Astrocyte of the spinal cord (primary cell): ENCODE results near the gene FBLN5.

Experiments
- DNase-seq: peaks from one replicate; pipeline ENCODE4 v3.0.0; 2011; ENCODE audit warnings: low read depth, low spot score
- H3K4me3 ChIP-seq: 2 replicates; pipeline ENCODE4 v1.5.1; 2011; ENCODE audit warnings: low read depth, mild to moderate bottlenecking, low read length, moderate library complexity
- in situ Hi-C: cut with HindIII; loops from 2 replicates; pipeline ENCODE4 v1.10.0; 2017; ENCODE audit warnings: low sequenced_read_pairs
- TF ChIP-seq, protein P1 (sequence below): IDR thresholded peaks from 2 replicates; pipeline ENCODE4 v1.5.1; 2012; ENCODE audit warnings: low read depth, mild to moderate bottlenecking, low read length, inconsistent platforms

FBLN5 gene

DNA sequence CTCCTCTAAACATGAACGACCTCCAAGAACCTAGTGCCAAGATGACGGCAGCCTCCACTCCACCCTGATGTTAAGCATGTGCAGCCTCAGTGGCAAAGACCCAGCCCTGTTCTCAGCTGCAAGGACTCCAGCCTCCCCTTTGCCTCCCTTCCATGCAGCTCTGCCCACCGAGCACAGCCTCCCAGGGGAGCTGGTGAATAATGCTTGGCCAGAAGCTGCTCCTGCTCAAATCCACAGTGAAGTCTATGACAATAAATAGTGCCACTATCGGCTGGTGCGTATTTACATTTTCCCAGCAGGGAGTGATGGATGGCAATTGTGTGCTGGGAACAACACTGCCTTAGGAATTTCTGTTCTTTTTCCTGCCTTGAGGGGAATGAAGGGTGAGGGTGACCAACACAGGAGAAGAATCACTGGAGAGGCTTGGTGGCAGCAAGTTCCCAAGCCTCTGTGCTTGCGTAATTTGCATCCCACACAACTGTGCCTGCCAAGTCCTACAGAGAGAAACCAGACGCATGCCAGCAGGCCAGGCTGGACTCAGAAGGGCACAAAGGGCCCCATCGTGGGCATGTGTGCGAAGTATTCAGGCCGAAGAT is 50.3 kb downstream of the FBLN5 start:
- TF ChIP-seq, protein P1, sequence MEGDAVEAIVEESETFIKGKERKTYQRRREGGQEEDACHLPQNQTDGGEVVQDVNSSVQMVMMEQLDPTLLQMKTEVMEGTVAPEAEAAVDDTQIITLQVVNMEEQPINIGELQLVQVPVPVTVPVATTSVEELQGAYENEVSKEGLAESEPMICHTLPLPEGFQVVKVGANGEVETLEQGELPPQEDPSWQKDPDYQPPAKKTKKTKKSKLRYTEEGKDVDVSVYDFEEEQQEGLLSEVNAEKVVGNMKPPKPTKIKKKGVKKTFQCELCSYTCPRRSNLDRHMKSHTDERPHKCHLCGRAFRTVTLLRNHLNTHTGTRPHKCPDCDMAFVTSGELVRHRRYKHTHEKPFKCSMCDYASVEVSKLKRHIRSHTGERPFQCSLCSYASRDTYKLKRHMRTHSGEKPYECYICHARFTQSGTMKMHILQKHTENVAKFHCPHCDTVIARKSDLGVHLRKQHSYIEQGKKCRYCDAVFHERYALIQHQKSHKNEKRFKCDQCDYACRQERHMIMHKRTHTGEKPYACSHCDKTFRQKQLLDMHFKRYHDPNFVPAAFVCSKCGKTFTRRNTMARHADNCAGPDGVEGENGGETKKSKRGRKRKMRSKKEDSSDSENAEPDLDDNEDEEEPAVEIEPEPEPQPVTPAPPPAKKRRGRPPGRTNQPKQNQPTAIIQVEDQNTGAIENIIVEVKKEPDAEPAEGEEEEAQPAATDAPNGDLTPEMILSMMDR, result no peak
- no peak overlapping the region for H3K4me3 ChIP-seq
- in situ Hi-C loops, result no loop called here
- peak; percentile 32 for DNase-seq

DNA sequence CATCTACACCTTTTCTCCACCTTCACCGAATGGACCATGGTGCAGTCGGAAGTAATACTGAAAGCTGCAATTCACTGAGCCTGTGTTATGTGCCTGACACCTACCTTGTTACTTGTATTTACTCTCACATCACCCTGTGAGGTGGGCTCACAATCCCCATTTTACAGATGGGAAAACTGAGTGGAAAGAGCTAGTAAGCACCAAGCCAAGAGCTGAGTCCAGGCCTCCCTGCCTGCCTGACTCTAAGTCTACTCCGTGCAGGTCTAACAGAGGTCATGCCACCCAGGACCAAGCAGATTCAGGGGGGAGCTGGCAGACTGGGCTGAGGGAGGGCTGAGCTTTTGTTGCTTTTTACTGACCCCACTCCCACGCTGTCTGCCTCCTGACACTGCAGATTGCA is 51.1 kb downstream of the FBLN5 start:
- no peak overlapping the region for H3K4me3 ChIP-seq
- TF ChIP-seq, protein P1, result no peak
- DNase-seq, result no peak
- in situ Hi-C loops, result no loop called here

GRCh38 chr14:91893669-91894068 is 53.8 kb downstream of the FBLN5 start:
- no peak for DNase-seq
- H3K4me3 ChIP-seq, result no peak overlapping the region
- TF ChIP-seq, protein P1, result no peak
- in situ Hi-C loops, result no loop called here

- TF ChIP-seq, protein P1, result peak; percentile 61
- no peak overlapping the region for H3K4me3 ChIP-seq
- in situ Hi-C loops, result no loop called here
- DNase-seq, result no peak
These were observed 54.5 kb downstream of the FBLN5 start for GRCh38 chr14:91893007-91893406.

DNA sequence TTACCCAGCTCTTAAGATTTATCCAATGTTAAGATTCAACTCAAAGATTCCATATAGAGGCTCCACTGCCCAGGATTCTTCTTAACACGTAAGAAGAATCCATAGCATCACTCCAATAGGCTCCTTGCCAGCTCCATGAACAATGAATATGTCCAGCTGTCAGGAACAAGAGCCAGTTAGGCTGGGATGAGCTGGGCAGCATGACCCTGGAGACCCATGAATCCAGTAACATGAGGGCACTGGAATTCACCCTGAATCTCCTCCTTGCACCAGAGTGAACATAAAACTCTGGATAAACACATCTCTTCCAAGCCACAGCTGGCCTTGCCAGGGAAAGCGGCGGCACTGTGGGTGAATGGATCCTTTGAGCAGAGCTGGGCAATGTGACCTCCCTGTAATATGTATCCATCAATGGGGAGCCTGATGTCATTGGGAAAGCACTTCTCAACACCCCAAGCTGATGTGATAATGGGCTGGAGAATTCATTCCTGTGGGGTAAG is 55.7 kb downstream of the FBLN5 start:
- in situ Hi-C loops, result no loop called here
- DNase-seq, result peak; percentile 33
- H3K4me3 ChIP-seq, result no peak overlapping the region
- TF ChIP-seq, protein P1, result no peak

- TF ChIP-seq, protein P1, result no peak
- DNase-seq, result no peak
- no peak overlapping the region for H3K4me3 ChIP-seq
- in situ Hi-C loops, result no loop called here
These were observed 56.4 kb downstream of the FBLN5 start for GRCh38 chr14:91891101-91891500.
